HUDEP-2 (cell line): ENCODE measurements around the gene ST8SIA6.

ENCODE experiments used
- DNase-seq, 76 experiments: peaks; one replicate each; lab custom pipeline; 2025; ENCODE audit not compliant: unreplicated experiment in 76 of 76; lab: John Stamatoyannopoulos, UW

ST8SIA6 gene

DNA sequence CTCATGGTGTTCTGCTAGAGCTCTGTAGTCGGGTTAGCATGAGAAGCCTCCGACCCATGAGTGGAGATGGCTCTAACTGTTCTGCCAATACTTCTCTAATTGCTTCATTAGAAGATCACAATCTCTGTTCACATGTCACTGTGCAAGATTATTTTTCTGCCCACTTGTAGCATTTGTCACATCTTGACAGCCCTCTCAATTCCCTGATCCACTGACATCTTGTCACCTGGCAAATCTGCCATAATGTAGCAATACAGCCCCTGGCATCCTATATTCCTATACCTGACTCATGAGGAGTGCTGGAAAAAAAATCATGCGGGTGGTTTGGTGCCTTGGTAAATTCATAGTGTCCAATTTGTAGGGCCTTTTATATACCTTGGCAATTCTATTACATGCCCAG lies 58.4 kb downstream of the ST8SIA6 start:
- DNase-seq = no peak

DNA sequence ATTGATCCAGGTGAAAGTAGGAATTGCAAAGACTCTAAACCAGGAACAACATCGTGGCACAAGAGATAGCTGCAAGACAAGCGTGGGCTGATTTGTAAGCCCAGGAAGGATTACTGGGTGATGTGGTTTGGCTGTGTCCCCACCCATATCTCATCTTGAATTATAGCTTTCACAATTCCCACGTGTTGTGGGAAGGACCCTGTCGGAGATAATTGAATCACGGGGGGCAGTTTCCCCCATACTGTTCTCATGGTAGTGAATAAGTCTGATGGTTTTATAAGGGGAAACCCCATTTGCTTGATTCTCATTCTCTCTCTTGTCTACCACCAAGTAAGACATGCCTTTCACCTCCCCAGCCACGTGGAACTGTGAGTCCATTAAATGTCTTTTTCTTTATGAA lies 59.5 kb downstream of the ST8SIA6 start:
- peak in 11 of 76 experiments; percentile 1 to 29 (median 9) for DNase-seq

DNA sequence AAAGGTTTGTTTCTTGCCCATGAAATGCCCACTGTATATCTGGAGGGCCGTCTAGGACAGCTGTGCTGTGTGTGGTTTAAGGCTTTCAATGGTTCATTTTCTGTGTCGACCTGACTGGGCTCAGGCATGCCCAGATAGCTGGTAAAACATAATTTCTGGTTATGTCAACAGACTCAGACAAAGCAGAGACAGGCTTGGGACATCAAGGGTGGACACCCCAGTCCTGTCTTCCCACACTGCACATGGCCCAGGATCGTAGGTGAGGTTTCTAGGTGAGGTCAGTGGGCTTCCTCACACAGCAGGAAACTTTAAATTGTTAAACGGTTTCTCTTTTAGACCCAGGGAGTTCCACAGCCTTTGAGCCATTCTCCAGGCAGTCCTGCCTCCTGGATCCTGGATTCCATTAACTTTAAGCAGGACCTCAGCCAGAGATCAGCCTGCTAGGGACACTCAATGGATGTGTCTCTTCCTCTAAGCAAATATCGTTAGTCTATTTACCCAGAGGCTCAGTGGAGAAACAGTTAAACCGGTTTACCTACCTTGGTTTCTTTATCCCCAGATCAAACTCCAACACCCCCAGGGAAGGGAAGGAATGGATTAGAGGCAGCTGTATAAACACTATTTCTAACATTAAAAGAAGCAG lies 66.4 kb downstream of the ST8SIA6 start:
- DNase-seq = no peak

DNA sequence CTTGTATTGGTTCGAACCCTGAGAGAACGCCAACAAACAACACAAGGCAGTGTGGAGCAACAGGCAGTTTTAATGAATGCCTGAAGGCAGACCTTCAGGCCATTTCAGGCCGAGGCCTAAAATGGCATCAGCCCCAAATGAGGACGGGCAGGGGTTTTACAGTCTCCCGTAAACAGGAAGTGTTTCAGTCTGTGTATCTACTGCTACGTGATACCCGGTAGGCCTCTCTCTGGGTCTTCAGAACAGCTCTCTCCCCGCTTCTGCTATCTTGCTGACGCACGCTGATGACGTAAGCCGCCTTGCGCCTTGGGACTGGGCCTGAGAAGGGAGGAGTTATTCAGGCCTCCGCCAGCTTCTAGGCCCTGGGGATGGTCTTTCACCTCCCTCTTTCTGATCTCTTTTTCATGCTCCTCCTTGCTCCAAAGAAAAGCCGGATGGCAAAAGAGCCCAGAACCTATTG lies 67.7 kb downstream of the ST8SIA6 start:
- no peak for DNase-seq

DNA sequence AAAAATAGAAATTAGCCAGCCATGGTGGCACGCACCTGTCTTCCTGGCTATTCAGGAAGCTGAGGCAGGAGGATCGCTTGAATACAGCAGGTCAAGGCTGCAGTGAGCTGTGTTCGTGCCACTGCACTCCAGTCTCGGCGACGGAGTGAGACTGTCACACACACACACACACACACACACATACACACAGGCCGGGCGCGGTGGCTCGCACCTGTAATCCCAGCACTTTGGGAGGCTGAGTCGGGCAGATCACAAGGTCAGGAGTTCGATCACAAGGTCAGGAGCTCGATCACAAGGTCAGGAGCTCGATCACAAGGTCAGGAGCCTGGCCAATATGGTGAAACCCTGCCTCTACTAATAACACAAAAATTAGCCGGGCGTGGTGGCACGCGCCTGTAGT lies 68.4 kb downstream of the ST8SIA6 start:
- DNase-seq = no peak

DNA sequence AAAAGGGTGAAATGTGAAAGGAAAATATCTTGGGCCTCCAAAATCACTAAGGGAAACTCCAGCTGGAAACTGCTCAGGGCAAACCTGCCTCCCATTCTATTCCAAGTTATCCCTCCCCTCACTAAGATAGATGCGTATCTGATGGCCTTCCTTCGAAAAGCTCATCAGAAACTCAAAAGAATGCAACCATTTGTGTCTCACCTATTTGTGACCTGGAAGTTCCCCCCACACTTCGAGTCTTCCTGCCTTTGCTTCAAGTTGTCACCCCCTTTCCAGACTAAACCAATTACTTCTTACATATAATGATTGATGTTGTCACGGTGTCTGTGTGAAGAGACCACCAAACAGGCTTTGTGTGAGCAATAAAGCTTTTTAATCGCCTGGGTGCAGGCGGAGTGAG lies 69.3 kb downstream of the ST8SIA6 start:
- DNase-seq = no peak

DNA sequence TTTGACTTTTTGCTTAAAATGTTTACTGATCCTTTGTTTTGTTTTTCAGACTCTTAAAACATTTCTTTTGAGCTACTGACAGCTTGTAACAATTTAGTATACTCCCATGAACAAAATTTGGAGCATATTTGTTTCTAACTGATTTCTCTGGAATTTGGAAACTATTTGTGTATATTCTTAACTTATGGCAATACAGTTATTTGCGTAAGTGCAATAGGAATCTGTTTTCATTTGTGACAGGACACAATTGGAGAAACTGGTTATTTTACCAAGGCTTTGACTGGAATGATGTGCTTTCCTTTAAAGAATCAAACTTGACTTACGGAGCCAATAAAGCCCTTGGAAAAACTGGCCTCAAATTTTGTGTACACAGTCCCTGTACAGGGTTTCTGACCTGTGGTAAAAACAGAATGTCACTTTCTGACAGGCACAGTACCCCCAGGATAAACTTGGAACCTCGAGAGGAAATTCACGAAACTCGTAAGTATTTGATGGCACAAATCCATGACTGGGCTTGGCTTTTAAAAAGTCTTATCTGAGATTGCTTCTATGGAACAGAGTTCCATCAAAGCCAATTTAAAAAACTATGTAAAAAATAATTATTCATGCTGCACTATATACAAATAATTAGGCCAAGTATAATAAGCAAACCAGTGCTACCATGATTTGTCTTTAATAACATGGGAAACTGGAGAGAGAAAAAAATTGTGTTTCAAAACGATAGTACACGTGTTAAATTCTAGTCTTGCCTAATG lies 70.4 kb downstream of the ST8SIA6 start:
- no peak for DNase-seq

DNA sequence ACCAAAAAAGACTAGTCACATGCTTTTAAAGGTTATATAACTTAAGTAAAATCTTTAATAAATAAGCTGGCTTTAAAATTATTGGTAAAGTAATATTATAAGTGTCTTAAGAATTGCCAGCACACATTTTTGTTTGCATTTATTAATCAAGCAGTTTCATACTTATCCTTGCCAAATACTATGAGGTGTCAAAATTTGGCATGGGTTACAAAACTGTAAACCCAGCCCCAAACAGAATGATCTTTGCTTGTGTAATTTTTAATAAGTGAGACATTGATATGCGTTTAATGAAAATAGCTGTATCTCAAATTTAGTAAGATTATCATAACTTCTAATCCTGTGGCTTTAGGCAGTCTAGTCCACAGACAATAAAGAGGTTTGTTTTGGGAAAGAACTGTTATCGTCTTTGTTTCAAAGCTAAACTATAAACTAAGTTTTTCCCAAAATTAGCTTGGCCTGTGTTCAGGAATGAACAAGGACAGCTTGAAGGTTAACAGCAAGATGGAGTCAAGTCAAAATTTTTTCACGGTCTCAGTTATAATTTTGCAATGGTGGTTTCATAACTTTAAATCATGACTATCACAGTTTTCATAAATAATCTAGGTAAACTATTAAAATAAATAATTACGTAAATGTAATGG lies 72.8 kb downstream of the ST8SIA6 start:
- no peak for DNase-seq

DNA sequence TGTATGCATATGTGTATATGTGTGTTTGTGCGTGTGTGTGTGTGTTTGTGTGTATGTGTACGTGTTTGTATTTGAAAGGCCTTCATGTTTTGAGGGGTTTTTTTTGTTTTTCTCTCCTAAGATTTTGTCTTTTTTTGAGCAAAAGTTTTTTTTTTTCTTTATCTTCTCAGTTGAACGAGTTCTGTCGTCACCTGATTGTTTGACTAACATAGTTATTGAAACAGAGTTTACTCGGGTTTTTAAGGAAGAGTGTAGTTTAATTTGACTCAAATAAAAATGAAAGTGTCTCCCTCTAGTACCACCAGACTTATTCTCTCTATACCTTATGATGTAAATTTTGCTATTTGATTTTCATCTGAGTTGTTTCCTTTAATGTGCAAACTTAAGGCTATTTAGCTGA lies 73.5 kb downstream of the ST8SIA6 start:
- DNase-seq = no peak

DNA sequence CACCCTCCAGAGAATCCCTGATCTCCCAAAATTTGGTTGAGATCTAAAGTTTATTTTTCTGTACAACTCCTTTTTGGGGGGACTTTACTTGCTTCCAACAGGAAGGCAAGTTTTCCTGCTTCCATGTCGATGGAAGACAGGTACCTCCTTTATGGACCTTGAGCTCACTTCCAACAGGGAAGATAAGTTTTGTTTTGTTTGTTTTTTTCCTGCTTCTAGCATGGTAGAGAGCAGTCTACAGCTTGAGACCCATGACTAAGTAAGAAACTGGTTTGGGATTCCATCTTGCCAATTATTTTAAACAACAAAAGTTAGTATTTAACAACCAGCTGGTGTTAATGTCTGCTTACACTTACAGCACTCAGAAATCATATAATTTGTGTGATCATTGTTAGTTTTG lies 74.4 kb downstream of the ST8SIA6 start:
- DNase-seq = no peak

DNA sequence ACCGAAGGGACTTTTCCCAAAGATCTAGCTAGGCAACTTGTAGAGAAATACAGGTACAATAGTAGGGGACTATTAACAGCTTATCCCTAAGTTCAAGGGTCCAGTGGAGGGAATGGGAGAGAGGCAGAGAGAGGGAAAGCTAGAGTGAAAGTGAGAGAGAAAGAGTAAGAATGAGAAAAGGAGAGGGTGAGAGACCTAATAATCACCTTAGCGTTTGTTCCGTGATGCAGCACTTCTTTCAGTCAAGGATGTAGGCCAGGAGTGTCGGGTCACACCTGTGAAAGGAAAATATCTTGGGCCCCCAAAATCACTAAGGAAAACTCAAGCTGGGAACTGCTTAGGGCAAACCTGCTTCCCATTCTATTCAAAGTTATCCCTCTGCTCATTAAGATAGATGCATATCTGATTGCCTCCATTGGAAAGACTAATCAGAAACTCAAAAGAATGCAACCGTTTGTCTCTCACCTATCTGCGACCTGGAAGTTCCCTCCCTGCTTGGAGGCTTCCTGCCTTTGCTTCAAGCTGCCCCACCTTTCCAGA lies 75.2 kb downstream of the ST8SIA6 start:
- no peak for DNase-seq

DNA sequence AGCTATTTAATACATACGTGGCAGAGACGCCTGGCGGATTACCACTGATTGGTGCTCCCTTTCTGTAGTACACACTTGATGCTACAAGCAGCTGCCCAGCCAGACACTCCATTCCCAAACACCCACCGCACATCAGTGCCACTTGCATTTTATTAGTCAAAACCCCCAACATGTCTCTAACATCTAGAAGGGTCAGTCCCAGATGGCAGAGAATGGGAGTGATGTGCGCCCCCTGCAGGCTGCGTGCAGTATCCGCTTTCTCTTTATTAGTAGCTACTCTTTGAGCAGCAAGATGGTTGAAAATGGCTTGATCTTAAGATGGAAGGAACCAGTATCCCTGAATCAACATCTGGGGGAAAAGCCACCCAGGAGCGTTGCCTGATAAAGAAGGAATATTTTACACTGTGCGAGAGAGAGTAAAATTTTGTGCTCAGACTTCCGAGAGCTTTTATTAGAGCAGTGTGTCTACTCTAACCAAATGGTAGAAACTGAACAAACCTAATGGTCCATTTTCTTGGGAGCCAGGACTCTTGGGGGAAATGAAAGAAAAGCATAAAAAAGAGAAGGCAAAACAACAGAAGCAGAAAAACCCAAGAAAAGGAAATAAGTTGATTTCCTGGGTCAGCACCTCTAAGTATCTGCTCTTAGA lies 78.3 kb downstream of the ST8SIA6 start:
- DNase-seq = peak in 5 of 76 experiments; percentile 0 to 14 (median 7)

DNA sequence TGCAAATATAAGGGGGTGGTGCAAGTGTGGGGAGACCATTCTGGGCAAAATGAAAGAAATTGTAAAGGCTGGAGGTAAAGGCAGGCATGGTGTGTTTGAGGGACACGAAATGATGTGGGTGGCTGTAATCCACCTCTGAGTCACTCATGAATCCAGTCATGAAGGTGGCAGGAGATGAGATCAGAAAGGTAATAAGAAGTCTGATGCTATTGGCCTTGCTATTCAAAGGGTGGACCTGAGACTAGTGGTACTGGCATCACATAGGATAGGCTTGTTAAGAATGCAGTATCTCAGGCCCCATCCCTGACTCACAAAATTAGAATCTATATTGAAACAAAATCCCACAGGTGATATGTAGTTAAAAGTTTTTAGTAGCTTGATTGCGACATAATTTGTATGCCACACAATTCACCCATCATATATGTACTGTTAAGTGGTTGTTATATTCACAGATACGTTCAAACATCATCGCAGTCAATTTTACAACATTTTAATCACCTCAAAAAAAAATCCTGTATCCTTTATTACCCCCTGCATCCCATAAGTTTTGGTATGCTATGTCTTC lies 85.6 kb downstream of the ST8SIA6 start:
- DNase-seq = no peak

DNA sequence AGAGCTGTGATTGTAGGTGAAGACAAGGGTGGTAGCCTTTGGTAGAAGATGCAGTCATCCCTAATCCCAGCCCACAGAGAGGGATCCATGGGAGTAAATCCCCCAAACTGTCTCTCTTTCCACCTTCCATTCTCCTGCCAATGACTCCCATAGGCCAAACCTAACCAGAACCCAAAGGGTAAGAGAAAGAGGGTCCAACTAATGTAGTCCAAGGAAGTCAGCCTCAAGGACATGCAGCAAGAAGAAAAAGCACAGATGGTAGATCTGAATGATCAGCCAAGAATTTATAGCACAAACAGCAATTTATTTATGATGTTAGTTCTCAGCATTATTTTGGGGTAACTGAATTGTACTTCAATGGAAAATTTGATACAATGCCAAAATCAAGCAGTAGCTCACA lies 87.7 kb downstream of the ST8SIA6 start:
- no peak for DNase-seq

DNA sequence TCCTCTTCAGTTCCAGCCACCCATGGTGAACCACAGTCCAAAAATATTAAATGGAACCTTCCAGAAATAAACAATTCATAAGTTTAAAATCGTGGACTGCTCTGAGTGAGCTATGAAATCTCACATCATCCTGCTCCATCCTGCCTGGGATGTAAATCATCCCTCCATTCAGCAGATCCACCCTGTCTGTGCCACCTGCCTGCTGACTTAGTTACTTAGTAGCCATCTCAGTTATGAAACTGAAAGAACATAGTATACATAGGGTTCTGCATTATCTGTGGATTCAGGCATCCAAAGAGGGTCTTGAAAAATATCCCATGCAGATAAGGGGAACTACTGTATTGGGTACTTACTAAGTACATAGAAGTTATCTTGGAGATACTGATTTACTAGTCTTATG lies 89.0 kb downstream of the ST8SIA6 start:
- DNase-seq = no peak

DNA sequence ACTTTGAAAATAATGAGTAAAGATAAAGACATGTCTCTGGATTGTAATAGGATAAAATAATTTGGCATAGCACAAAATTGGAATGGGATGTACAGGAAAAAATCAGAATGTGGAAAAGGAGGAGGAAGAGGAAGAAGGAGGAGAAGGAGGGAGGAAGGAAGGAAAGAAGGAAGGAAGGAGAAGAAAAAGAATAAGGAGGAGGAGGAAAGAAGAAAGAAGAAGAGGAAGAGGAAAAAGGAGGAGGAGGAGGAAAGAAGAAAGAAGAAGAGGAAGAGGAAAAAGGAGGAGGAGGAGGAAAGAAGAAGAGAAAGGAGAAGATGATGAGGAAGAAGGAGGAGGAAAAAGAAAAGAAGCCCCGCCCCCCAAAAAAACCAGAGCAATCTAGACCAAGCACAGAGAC lies 95.9 kb downstream of the ST8SIA6 start:
- DNase-seq = no peak

DNA sequence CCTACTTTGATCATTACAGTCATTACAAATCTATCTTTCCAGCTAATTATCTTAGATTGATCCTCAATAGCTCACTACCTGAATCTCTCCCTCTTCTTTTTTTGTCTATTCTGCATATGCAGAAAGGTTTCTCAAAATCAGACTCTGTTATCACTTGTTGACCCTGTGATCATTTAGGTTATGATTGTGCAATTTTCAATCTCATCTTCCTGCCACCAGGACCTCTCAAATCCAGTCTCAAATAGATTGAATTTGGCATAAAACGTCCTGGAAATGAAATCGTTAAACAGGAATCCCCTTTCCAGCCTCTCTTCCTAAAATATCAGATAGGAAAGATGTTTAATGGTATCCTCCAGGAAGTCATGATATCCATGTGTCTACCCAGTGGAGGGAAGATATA lies 96.6 kb downstream of the ST8SIA6 start:
- no peak for DNase-seq

DNA sequence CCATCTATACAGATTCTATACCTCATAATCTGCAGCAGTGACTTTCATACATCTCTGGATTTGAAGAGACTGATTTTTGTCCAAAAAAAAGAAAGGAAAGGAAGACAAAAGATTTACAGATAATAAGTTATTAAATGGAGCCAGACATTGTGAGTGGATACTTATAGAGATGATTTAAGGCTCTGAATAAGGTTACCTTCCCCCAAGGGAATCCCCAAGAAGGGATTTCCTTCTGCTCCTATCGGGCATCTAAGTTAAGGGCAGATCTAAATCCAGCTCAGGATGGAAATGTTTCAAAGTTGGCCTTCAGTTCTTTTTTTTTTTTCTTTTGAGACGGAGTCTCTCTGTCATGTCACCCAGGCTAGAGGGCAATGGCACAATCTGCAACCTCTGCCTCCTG lies 97.6 kb downstream of the ST8SIA6 start:
- no peak for DNase-seq

DNA sequence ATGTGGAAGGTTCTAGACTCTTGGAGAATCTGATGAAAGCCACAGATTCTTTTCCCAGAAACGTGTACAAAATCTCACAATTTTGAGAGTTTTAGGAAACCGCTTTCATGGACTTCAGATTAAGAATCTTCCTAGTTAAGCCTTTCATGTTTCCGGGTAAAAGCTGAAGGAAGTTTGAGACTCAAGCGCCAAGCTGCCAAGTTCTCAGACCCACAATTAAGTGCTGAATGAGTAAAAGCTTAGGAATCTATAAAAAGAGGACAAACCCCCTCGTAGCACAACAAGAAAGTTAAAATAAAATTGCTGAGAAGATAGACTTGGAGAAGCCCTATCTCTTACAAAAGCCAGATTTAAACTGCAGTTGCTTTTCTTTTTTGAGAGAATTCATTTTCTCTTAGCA lies 99.6 kb downstream of the ST8SIA6 start:
- no peak for DNase-seq

DNA sequence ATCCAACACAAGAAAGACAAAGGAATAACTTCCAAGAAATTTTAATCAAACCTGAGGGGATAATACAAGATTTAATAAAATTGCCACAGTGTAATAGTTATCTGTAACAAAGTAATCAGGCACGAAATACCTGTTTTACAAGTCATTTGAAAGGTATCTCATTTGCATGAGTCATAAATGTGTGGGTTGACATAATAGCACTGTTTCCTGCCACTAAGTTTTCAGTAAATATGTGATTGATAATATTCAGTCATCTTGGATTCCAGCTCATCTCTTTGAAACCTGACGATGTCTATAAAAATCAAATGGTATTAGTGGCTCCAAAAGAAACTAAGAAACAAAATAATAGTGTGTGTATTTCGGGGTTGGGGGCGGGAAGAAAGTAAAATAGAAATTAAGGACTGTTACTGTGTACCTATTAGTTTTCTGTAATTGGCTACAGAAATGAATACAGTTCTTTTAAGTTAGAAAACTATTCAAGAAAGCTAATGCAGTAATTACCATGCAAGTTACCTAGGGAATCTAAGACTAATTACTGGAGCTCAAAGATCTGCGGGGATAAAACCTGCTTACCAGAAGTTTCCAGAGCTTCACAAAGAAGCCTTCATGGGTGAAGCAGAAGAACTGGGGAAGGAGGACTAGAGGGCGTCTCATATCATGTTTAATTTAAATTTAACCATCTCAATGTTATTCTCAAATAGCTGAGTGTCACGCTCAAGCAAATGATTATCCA lies 100.7 kb downstream of the ST8SIA6 start:
- DNase-seq = no peak
